HepG2 (cell line): ENCODE measurements around the gene ADARB2. TPM values are rescaled to one million over a fixed set of nuclear protein-coding genes. Genes with fewer than 3 reads are reported as not detected.

Source experiments
- ATAC-seq: fragments of 200-7000 bp; cut with Tn5 transposase; 3 replicates; pipeline ENCODE4 v1.9.1; 2020; ENCODE audit warnings: mild to moderate bottlenecking, moderate library complexity
- BruUV-seq: library from RNA; stranded (reverse); fragments of 400-500 nt; replicated peaks from 2 replicates; lab custom pipeline; 2021; lab: Mats Ljungman, UMichigan
- CTCF ChIA-PET: fragments of 300-600 bp; formaldehyde crosslinking; extraction: SDS; loops from one replicate; lab custom pipeline; 2021; ENCODE audit warnings: low total read pairs, inconsistent platforms, low intra/inter-chr PET ratio; lab: Yijun Ruan, JAX
- POLR2A ChIA-PET: fragments of 350-600 bp; sonication (Branson Sonifier 250); formaldehyde crosslinking; loops from one replicate; lab custom pipeline; 2020; ENCODE audit warnings: antibody characterized with exemption, inconsistent platforms; lab: Yijun Ruan, JAX
- DNase-seq: peaks from one replicate; pipeline ENCODE4 v3.0.0-alpha.2; 2015; ENCODE audit warnings: low spot score
- FAIRE-seq: peaks from 3 replicates; lab custom pipeline; 2011; peaks lifted over from hg19 to GRCh38; lab: Jason Lieb, UNC
- H2AFZ ChIP-seq: one replicate; pipeline ENCODE4 v1.6.1; 2011; ENCODE audit warnings: low read length, inconsistent platforms
- H3K27ac ChIP-seq: fragments of 300-600 bp; 3 replicates; pipeline ENCODE4 v1.8.0; 2011; ENCODE audit warnings: mixed run types, mild to moderate bottlenecking, mixed read lengths, low read length, inconsistent platforms; ENCODE audit not compliant: insufficient read depth; ENCODE audit errors: extremely low read length
- H3K27me3 ChIP-seq, 2 experiments: fragments of 200-600 bp in 1 of 2; 2 replicates in 1 of 2; 3 replicates in 1 of 2; pipeline versions ENCODE4 v1.6.0 to v1.8.0; 2011; ENCODE audit warnings: low read length in 2 of 2, mild to moderate bottlenecking in 2 of 2, moderate library complexity in 2 of 2, inconsistent platforms in 1 of 2; ENCODE audit not compliant: insufficient read depth in 2 of 2, control insufficient read depth in 1 of 2
- H3K36me3 ChIP-seq, 2 experiments: fragments of 200-600 bp in 1 of 2; replicated peaks in 1 of 2; 2 replicates in 1 of 2; 3 replicates in 1 of 2; pipeline versions ENCODE4 v1.5.1 to v1.8.0; 2011; ENCODE audit warnings: low read length in 2 of 2, inconsistent platforms in 1 of 2; ENCODE audit not compliant: insufficient read depth in 2 of 2, control insufficient read depth in 1 of 2
- H3K4me1 ChIP-seq: 2 replicates; pipeline ENCODE4 v1.5.1; 2012; ENCODE audit warnings: low read length, inconsistent platforms; ENCODE audit not compliant: insufficient read depth
- H3K4me2 ChIP-seq: 2 replicates; pipeline ENCODE4 v1.6.0; 2011; ENCODE audit warnings: low read depth, low read length, inconsistent platforms
- H3K4me3 ChIP-seq, 3 experiments: fragments of 200-600 bp in 1 of 3; sonication (generic), shearing (Covaris generic) in 1 of 3; replicated peaks in 1 of 3; 2 replicates each; pipeline ENCODE4 v1.5.1; 2011 to 2016; ENCODE audit warnings: low read length in 3 of 3, inconsistent platforms in 2 of 3, low read depth in 2 of 3, mild to moderate bottlenecking in 2 of 3, control low read depth in 1 of 3, mixed read lengths in 1 of 3; ENCODE audit not compliant: insufficient read depth in 1 of 3
- H3K79me2 ChIP-seq: one replicate; pipeline ENCODE4 v1.6.1; 2011; ENCODE audit warnings: low read length, inconsistent platforms; ENCODE audit not compliant: insufficient read depth
- H3K9ac ChIP-seq: 2 replicates; pipeline ENCODE4 v1.6.0; 2011; ENCODE audit warnings: mild to moderate bottlenecking, low read depth, low read length, inconsistent platforms; ENCODE audit not compliant: insufficient read depth
- H3K9me3 ChIP-seq: 2 replicates; pipeline ENCODE4 v1.5.1; 2012; ENCODE audit warnings: mild to moderate bottlenecking, low read length
- H4K20me1 ChIP-seq: 2 replicates; pipeline ENCODE4 v1.6.0; 2011; ENCODE audit warnings: inconsistent platforms, mild to moderate bottlenecking, low read length, moderate library complexity; ENCODE audit not compliant: insufficient read depth
- GPN1 ChIP-seq: sonication (generic); formaldehyde crosslinking; IDR thresholded peaks from 2 replicates; pipeline ENCODE4 v1.5.1; 2020; ENCODE audit warnings: missing genetic modification reagents, borderline replicate concordance
- KLF6 ChIP-seq: IDR thresholded peaks from 2 replicates; pipeline ENCODE4 v1.8.0; 2016; ENCODE audit warnings: missing biosample characterization, missing genetic modification reagents
- MNT ChIP-seq: fragments of 450-650 bp; IDR thresholded peaks from 2 replicates; pipeline ENCODE4 v1.6.1; 2016
- MTA3 ChIP-seq: sonication (generic); formaldehyde crosslinking; IDR thresholded peaks from 2 replicates; pipeline ENCODE4 v1.4.0; 2020; ENCODE audit warnings: missing genetic modification reagents
- NFYC ChIP-seq: IDR thresholded peaks from 2 replicates; pipeline ENCODE4 v1.6.1; 2016; ENCODE audit warnings: missing genetic modification reagents, missing compliant biosample characterization
- PBX3 ChIP-seq: sonication (generic); formaldehyde crosslinking; IDR thresholded peaks from 2 replicates; pipeline ENCODE4 v1.8.1; 2023; ENCODE audit warnings: missing genetic modification reagents, inconsistent platforms, borderline replicate concordance
- POLR2AphosphoS2 ChIP-seq: IDR thresholded peaks from 2 replicates; pipeline ENCODE4 v1.6.1; 2011; ENCODE audit warnings: low read depth, low read length, improper control_type of control experiment
- RFXAP ChIP-seq: sonication (generic); formaldehyde crosslinking; IDR thresholded peaks from 2 replicates; pipeline ENCODE4 v1.4.0; 2020; ENCODE audit warnings: missing genetic modification reagents, borderline replicate concordance
- SMYD3 ChIP-seq: sonication (generic); formaldehyde crosslinking; IDR thresholded peaks from 2 replicates; pipeline ENCODE4 v1.8.1; 2023; ENCODE audit warnings: mild to moderate bottlenecking, missing genetic modification reagents
- STAG1 ChIP-seq: sonication (generic); formaldehyde crosslinking; IDR thresholded peaks from 2 replicates; pipeline ENCODE4 v1.4.0; 2020; ENCODE audit warnings: missing genetic modification reagents
- ZBTB39 ChIP-seq: sonication (generic); formaldehyde crosslinking; IDR thresholded peaks from 2 replicates; pipeline ENCODE4 v1.5.0; 2020; ENCODE audit warnings: missing genetic modification reagents
- ZNF547 ChIP-seq: sonication (generic); formaldehyde crosslinking; IDR thresholded peaks from 2 replicates; pipeline ENCODE4 v1.5.1; 2020; ENCODE audit warnings: mild to moderate bottlenecking, missing genetic modification reagents
- ZNF562 ChIP-seq: sonication (generic); formaldehyde crosslinking; IDR thresholded peaks from 2 replicates; pipeline ENCODE4 v1.8.0; 2022; ENCODE audit warnings: missing genetic modification reagents, borderline replicate concordance
- WGBS: methylation state at CpG from one replicate; pipeline ENCODE4 v1.1.6; 2017; ENCODE audit warnings: low lambda C conversion rate; 5-methylcytosine and 5-hydroxymethylcytosine counted together
- in situ Hi-C: cut with HindIII; loops from 2 replicates; pipeline ENCODE4 v1.10.0; 2017; ENCODE audit warnings: low pct_unique_long_range_greater_than_20kb; ENCODE audit not compliant: extremely low pct_ligation_motif_present
- intact Hi-C: fragments of 100-400 bp; cut with micrococcal nuclease; formaldehyde crosslinking; loops from one replicate; pipeline ENCODE4 v1.10.0; 2022; ENCODE audit not compliant: unreplicated experiment
- polyA plus RNA-seq, 8 experiments: library from polyadenylated mRNA; depleted of rRNA in 3 of 8; stranded (reverse) in 7 of 8; unstranded in 1 of 8; fragments of >200 nt; fragmentation: Illumina TruSeq in 4 of 8; extraction: Trizol in 4 of 8; gene quantifications; 2 replicates each; pipeline versions ENCODE4 v1.2.1 to v1.2.3, GENCODE V29; 2011 to 2016; ENCODE audit warnings: low read depth in 4 of 8, missing spikeins in 1 of 8, mixed read lengths in 1 of 8; ENCODE audit not compliant: insufficient read depth in 1 of 8
- total RNA-seq, 5 experiments: library from RNA; depleted of rRNA; stranded (reverse); fragments of >200 nt; fragmentation: Illumina TruSeq; extraction: Trizol; gene quantifications; 2 replicates each; pipeline ENCODE4 v1.2.3, GENCODE V29; 2016; ENCODE audit warnings: low read depth in 1 of 5

ADARB2 gene
- total and polyA plus RNA-seq, 2 of the 13 experiments (the other 11 are each of a cell fraction or from before 2014, with no cell fraction given), result not detected

- H4K20me1 ChIP-seq, result no peaks in the 10 kb centered on the region
- intact Hi-C loops (no loop called here), in situ Hi-C loops (no loop called here)
- H3K27ac ChIP-seq, result no peak overlapping the region
- no peaks in the 10 kb centered on the region for H3K36me3 ChIP-seq
- ATAC-seq (no peak), FAIRE-seq (no peak), DNase-seq (no peak)
- ChIA-PET CTCF (no interaction called here), POLR2A (no interaction called here)
- H3K4me3 ChIP-seq, result no peak overlapping the region
- no peaks in the 10 kb centered on the region for H3K4me1 ChIP-seq
- no peaks in the 10 kb centered on the region for H3K79me2 ChIP-seq
- TF ChIP-seq STAG1 (no peak), MNT (peak; percentile 96)
- H2AFZ ChIP-seq, result no peak overlapping the region
- H3K4me2 ChIP-seq, result no peak overlapping the region
- peaks cover 4 to 14% of the 10 kb centered on the region in 2 experiments; a peak in 3 of 5 replicates for H3K27me3 ChIP-seq
- 33% methylated on average over 10 of the region's 10 CpGs for WGBS
- H3K9ac ChIP-seq, result no peak overlapping the region
- BruUV-seq, result no TSS peak
- H3K9me3 ChIP-seq, result no peaks in the 10 kb centered on the region
These were observed 507.8 kb downstream of the ADARB2 start for GRCh38 chr10:1229574-1229973.

- POLR2A ChIA-PET, result no interaction called here
- BruUV-seq, result no TSS peak
- WGBS, result 4% methylated on average over 2 of the region's 3 CpGs
- no peaks in the 10 kb centered on the region for H3K4me1 ChIP-seq
- DNase-seq (no peak), ATAC-seq (no peak)
- no peak overlapping the region for H3K4me3 ChIP-seq
- H3K9ac ChIP-seq, result no peak overlapping the region
- H3K9me3 ChIP-seq, result no peaks in the 10 kb centered on the region
- H3K27me3 ChIP-seq, result peaks cover 4 to 14% of the 10 kb centered on the region in 2 experiments; a peak in 3 of 5 replicates
- in situ Hi-C loops (no loop called here), intact Hi-C loops (no loop called here)
- no peak overlapping the region for H3K4me2 ChIP-seq
- no peak overlapping the region for H3K27ac ChIP-seq
- no peak for TF ChIP-seq MTA3 (CRISPR knock-in tag)
- TF ChIP-seq ZNF547 (CRISPR knock-in tag), result no peak
- no peak for TF ChIP-seq POLR2AphosphoS2
- TF ChIP-seq ZBTB39 (CRISPR knock-in tag), result no peak
- TF ChIP-seq RFXAP (CRISPR knock-in tag), result no peak
- no peak for TF ChIP-seq ZNF562 (CRISPR knock-in tag)
- TF ChIP-seq KLF6 (CRISPR knock-in tag), result no peak
- no peak for TF ChIP-seq NFYC (CRISPR knock-in tag)
- no peak for TF ChIP-seq PBX3 (CRISPR knock-in tag)
- TF ChIP-seq GPN1 (CRISPR knock-in tag), result no peak
- no peak for TF ChIP-seq SMYD3
- TF ChIP-seq, all 625 proteins: peak for 0
- Histone ChIP-seq H3K79me2 (no peaks in the 10 kb centered on the region), H3K36me3 (no peaks in the 10 kb centered on the region), H4K20me1 (no peaks in the 10 kb centered on the region), H2AFZ (no peak overlapping the region)
- CTCF ChIA-PET, result no interaction called here
- FAIRE-seq, result no peak
These were observed 508.2 kb downstream of the ADARB2 start for GRCh38 chr10:1229116-1229515.
